ENCODE measurements around the gene PARD6G.

The PARD6G gene

GRCh38 chr18:80130555-80130954 lies 116.8 kb downstream of the PARD6G start:
- H3K4me1 ChIP-seq (ENCODE audit: control extremely low read depth in 1 of 4, control insufficient read depth in 4 of 4, insufficient read depth in 4 of 4, low read length in 3 of 4) = no peaks in the 10 kb centered on the region
- ChIA-PET CTCF (interaction anchor here (1.2 kb wide), 1 partner anchor 20 kb away, joined by 3 read pairs; no protein-coding TSS in a partner anchor), POLR2A (no interaction called here)
- H3K9me3 ChIP-seq (ENCODE audit: control extremely low read depth in 1 of 5, control insufficient read depth in 4 of 5, insufficient read depth in 2 of 5, low read depth in 1 of 5, low read length in 4 of 5) = peaks cover 0 to 5% (median 0%) of the 10 kb centered on the region in 5 experiments
- no peak overlapping the region for H3K27ac ChIP-seq (ENCODE audit: insufficient read depth in 1 of 2, low read depth in 1 of 2, low read length in 2 of 2, poor library complexity in 1 of 2, severe bottlenecking in 2 of 2)
- no peak overlapping the region for H3K4me3 ChIP-seq (ENCODE audit: control insufficient read depth in 1 of 7, extremely low read depth in 1 of 7, insufficient read depth in 4 of 7, low read depth in 2 of 7, low read length in 6 of 7)
- DNase-seq = no peak
- no peaks in the 10 kb centered on the region for H3K27me3 ChIP-seq (replicated peaks in 2 of 5; ENCODE audit: control insufficient read depth in 4 of 5, insufficient read depth in 5 of 5, low read length in 4 of 5)
- WGBS (ENCODE audit: insufficient coverage) = 100% methylated on average over 1 of the region's 5 CpGs
- peaks cover 11 to 51% (median 19%) of the 10 kb centered on the region in 4 experiments for H3K36me3 ChIP-seq (ENCODE audit: control insufficient read depth in 4 of 4, insufficient read depth in 4 of 4, low read length in 3 of 4)

GRCh38 chr18:80129672-80130367 lies 117.5 kb downstream of the PARD6G start:
- H3K27me3 ChIP-seq (replicated peaks in 2 of 5; ENCODE audit: control insufficient read depth in 4 of 5, insufficient read depth in 5 of 5, low read length in 4 of 5) = no peaks in the 10 kb centered on the region
- no peak for DNase-seq
- 94% methylated on average over 4 of the region's 7 CpGs for WGBS (ENCODE audit: insufficient coverage)
- peaks cover 11 to 45% (median 20%) of the 10 kb centered on the region in 4 experiments for H3K36me3 ChIP-seq (ENCODE audit: control insufficient read depth in 4 of 4, insufficient read depth in 4 of 4, low read length in 3 of 4)
- POLR2A ChIA-PET = no interaction called here
- peaks cover 0 to 5% (median 0%) of the 10 kb centered on the region in 5 experiments for H3K9me3 ChIP-seq (ENCODE audit: control extremely low read depth in 1 of 5, control insufficient read depth in 4 of 5, insufficient read depth in 2 of 5, low read depth in 1 of 5, low read length in 4 of 5)
- no peaks in the 10 kb centered on the region for H3K4me1 ChIP-seq (ENCODE audit: control extremely low read depth in 1 of 4, control insufficient read depth in 4 of 4, insufficient read depth in 4 of 4, low read length in 3 of 4)
- H3K4me3 ChIP-seq (ENCODE audit: control insufficient read depth in 1 of 7, extremely low read depth in 1 of 7, insufficient read depth in 4 of 7, low read depth in 2 of 7, low read length in 6 of 7) = no peak overlapping the region
- H3K27ac ChIP-seq (ENCODE audit: insufficient read depth in 1 of 2, low read depth in 1 of 2, low read length in 2 of 2, poor library complexity in 1 of 2, severe bottlenecking in 2 of 2) = no peak overlapping the region
- CTCF ChIA-PET = interaction anchor here (0.6 to 1.2 kb wide), 3 partner anchors 9 to 20 kb away, joined by 3 read pairs; no protein-coding TSS in a partner anchor

- no CpG with 5 or more reads among the region's 1 CpG for WGBS (ENCODE audit: insufficient coverage)
- ChIA-PET CTCF (no interaction called here), POLR2A (no interaction called here)
- H3K27ac ChIP-seq (ENCODE audit: insufficient read depth in 1 of 2, low read depth in 1 of 2, low read length in 2 of 2, poor library complexity in 1 of 2, severe bottlenecking in 2 of 2) = no peak overlapping the region
- H3K4me1 ChIP-seq (ENCODE audit: control extremely low read depth in 1 of 4, control insufficient read depth in 4 of 4, insufficient read depth in 4 of 4, low read length in 3 of 4) = no peaks in the 10 kb centered on the region
- H3K9me3 ChIP-seq (ENCODE audit: control extremely low read depth in 1 of 5, control insufficient read depth in 4 of 5, insufficient read depth in 2 of 5, low read depth in 1 of 5, low read length in 4 of 5) = peaks cover 0 to 5% (median 0%) of the 10 kb centered on the region in 5 experiments
- peaks cover 4 to 37% (median 7%) of the 10 kb centered on the region in 4 experiments for H3K36me3 ChIP-seq (ENCODE audit: control insufficient read depth in 4 of 4, insufficient read depth in 4 of 4, low read length in 3 of 4)
- no peak overlapping the region for H3K4me3 ChIP-seq (ENCODE audit: control insufficient read depth in 1 of 7, extremely low read depth in 1 of 7, insufficient read depth in 4 of 7, low read depth in 2 of 7, low read length in 6 of 7)
- H3K27me3 ChIP-seq (replicated peaks in 2 of 5; ENCODE audit: control insufficient read depth in 4 of 5, insufficient read depth in 5 of 5, low read length in 4 of 5) = no peaks in the 10 kb centered on the region
- no peak for DNase-seq
These were observed 119.7 kb downstream of the PARD6G start for GRCh38 chr18:80127635-80128034.

GRCh38 chr18:80126797-80127196 lies 120.5 kb downstream of the PARD6G start:
- Histone ChIP-seq H3K27ac (ENCODE audit: insufficient read depth in 1 of 2, low read depth in 1 of 2, low read length in 2 of 2, poor library complexity in 1 of 2, severe bottlenecking in 2 of 2) (no peak overlapping the region), H3K4me1 (ENCODE audit: control extremely low read depth in 1 of 4, control insufficient read depth in 4 of 4, insufficient read depth in 4 of 4, low read length in 3 of 4) (no peaks in the 10 kb centered on the region), H3K27me3 (replicated peaks in 2 of 5; ENCODE audit: control insufficient read depth in 4 of 5, insufficient read depth in 5 of 5, low read length in 4 of 5) (no peaks in the 10 kb centered on the region), H3K4me3 (ENCODE audit: control insufficient read depth in 1 of 7, extremely low read depth in 1 of 7, insufficient read depth in 4 of 7, low read depth in 2 of 7, low read length in 6 of 7) (no peak overlapping the region), H3K36me3 (ENCODE audit: control insufficient read depth in 4 of 4, insufficient read depth in 4 of 4, low read length in 3 of 4) (peaks cover 1 to 39% (median 8%) of the 10 kb centered on the region in 4 experiments), H3K9me3 (ENCODE audit: control extremely low read depth in 1 of 5, control insufficient read depth in 4 of 5, insufficient read depth in 2 of 5, low read depth in 1 of 5, low read length in 4 of 5) (peaks cover 0 to 5% (median 0%) of the 10 kb centered on the region in 5 experiments)
- DNase-seq = no peak
- ChIA-PET POLR2A (no interaction called here), CTCF (no interaction called here)
- WGBS (ENCODE audit: insufficient coverage) = 100% methylated on average over 5 of the region's 9 CpGs

GRCh38 chr18:80124131-80124530 lies 123.2 kb downstream of the PARD6G start:
- no peak overlapping the region for H3K27ac ChIP-seq (ENCODE audit: insufficient read depth in 1 of 2, low read depth in 1 of 2, low read length in 2 of 2, poor library complexity in 1 of 2, severe bottlenecking in 2 of 2)
- H3K36me3 ChIP-seq (ENCODE audit: control insufficient read depth in 4 of 4, insufficient read depth in 4 of 4, low read length in 3 of 4) = peaks cover 4 to 42% (median 18%) of the 10 kb centered on the region in 4 experiments
- CTCF ChIA-PET = no interaction called here
- POLR2A ChIA-PET = no interaction called here
- DNase-seq = no peak
- H3K4me1 ChIP-seq (ENCODE audit: control extremely low read depth in 1 of 4, control insufficient read depth in 4 of 4, insufficient read depth in 4 of 4, low read length in 3 of 4) = no peaks in the 10 kb centered on the region
- no peaks in the 10 kb centered on the region for H3K27me3 ChIP-seq (replicated peaks in 2 of 5; ENCODE audit: control insufficient read depth in 4 of 5, insufficient read depth in 5 of 5, low read length in 4 of 5)
- no peak overlapping the region for H3K4me3 ChIP-seq (ENCODE audit: control insufficient read depth in 1 of 7, extremely low read depth in 1 of 7, insufficient read depth in 4 of 7, low read depth in 2 of 7, low read length in 6 of 7)
- H3K9me3 ChIP-seq (ENCODE audit: control extremely low read depth in 1 of 5, control insufficient read depth in 4 of 5, insufficient read depth in 2 of 5, low read depth in 1 of 5, low read length in 4 of 5) = peaks cover 0 to 5% (median 0%) of the 10 kb centered on the region in 5 experiments

- 100% methylated on average over 1 of the region's 1 CpG for WGBS (ENCODE audit: insufficient coverage)
- Histone ChIP-seq H3K27ac (ENCODE audit: insufficient read depth in 1 of 2, low read depth in 1 of 2, low read length in 2 of 2, poor library complexity in 1 of 2, severe bottlenecking in 2 of 2) (no peak overlapping the region), H3K4me1 (ENCODE audit: control extremely low read depth in 1 of 4, control insufficient read depth in 4 of 4, insufficient read depth in 4 of 4, low read length in 3 of 4) (no peaks in the 10 kb centered on the region), H3K9me3 (ENCODE audit: control extremely low read depth in 1 of 5, control insufficient read depth in 4 of 5, insufficient read depth in 2 of 5, low read depth in 1 of 5, low read length in 4 of 5) (no peaks in the 10 kb centered on the region), H3K36me3 (ENCODE audit: control insufficient read depth in 4 of 4, insufficient read depth in 4 of 4, low read length in 3 of 4) (peaks cover 8 to 46% (median 19%) of the 10 kb centered on the region in 4 experiments), H3K27me3 (replicated peaks in 2 of 5; ENCODE audit: control insufficient read depth in 4 of 5, insufficient read depth in 5 of 5, low read length in 4 of 5) (no peaks in the 10 kb centered on the region), H3K4me3 (ENCODE audit: control insufficient read depth in 1 of 7, extremely low read depth in 1 of 7, insufficient read depth in 4 of 7, low read depth in 2 of 7, low read length in 6 of 7) (no peak overlapping the region)
- POLR2A ChIA-PET = no interaction called here
- CTCF ChIA-PET = interaction anchor here (0.6 kb wide), 1 partner anchor 9 kb away, joined by 3 read pairs; no protein-coding TSS in a partner anchor
- no peak for DNase-seq
These were observed 126.4 kb downstream of the PARD6G start for GRCh38 chr18:80120932-80121331.

GRCh38 chr18:80119111-80119510 lies 128.2 kb downstream of the PARD6G start:
- H3K9me3 ChIP-seq (ENCODE audit: control extremely low read depth in 1 of 5, control insufficient read depth in 4 of 5, insufficient read depth in 2 of 5, low read depth in 1 of 5, low read length in 4 of 5) = no peaks in the 10 kb centered on the region
- H3K36me3 ChIP-seq (ENCODE audit: control insufficient read depth in 4 of 4, insufficient read depth in 4 of 4, low read length in 3 of 4) = peaks cover 7 to 40% (median 19%) of the 10 kb centered on the region in 4 experiments
- no peaks in the 10 kb centered on the region for H3K4me1 ChIP-seq (ENCODE audit: control extremely low read depth in 1 of 4, control insufficient read depth in 4 of 4, insufficient read depth in 4 of 4, low read length in 3 of 4)
- CTCF ChIA-PET = no interaction called here
- H3K4me3 ChIP-seq (ENCODE audit: control insufficient read depth in 1 of 7, extremely low read depth in 1 of 7, insufficient read depth in 4 of 7, low read depth in 2 of 7, low read length in 6 of 7) = no peak overlapping the region
- no peak overlapping the region for H3K27ac ChIP-seq (ENCODE audit: insufficient read depth in 1 of 2, low read depth in 1 of 2, low read length in 2 of 2, poor library complexity in 1 of 2, severe bottlenecking in 2 of 2)
- DNase-seq = no peak
- H3K27me3 ChIP-seq (replicated peaks in 2 of 5; ENCODE audit: control insufficient read depth in 4 of 5, insufficient read depth in 5 of 5, low read length in 4 of 5) = no peaks in the 10 kb centered on the region
- POLR2A ChIA-PET = no interaction called here
- 100% methylated on average over 4 of the region's 6 CpGs for WGBS (ENCODE audit: insufficient coverage)
